GM21723 (cell line): ENCODE results near the gene TNN.
"Not testable (repeated sequence)": the region's sequence is repeated elsewhere in the genome, so short reads cannot be mapped to it uniquely, and the experiment has no call there.

ENCODE experiments used
- ATAC-seq: cut with Tn5 transposase; IDR thresholded peaks from one replicate; pipeline ENCODE4 v1.9.1; 2021; ENCODE audit warnings: mild to moderate bottlenecking, moderate library complexity; ENCODE audit not compliant: unreplicated experiment

TNN gene, protein sequence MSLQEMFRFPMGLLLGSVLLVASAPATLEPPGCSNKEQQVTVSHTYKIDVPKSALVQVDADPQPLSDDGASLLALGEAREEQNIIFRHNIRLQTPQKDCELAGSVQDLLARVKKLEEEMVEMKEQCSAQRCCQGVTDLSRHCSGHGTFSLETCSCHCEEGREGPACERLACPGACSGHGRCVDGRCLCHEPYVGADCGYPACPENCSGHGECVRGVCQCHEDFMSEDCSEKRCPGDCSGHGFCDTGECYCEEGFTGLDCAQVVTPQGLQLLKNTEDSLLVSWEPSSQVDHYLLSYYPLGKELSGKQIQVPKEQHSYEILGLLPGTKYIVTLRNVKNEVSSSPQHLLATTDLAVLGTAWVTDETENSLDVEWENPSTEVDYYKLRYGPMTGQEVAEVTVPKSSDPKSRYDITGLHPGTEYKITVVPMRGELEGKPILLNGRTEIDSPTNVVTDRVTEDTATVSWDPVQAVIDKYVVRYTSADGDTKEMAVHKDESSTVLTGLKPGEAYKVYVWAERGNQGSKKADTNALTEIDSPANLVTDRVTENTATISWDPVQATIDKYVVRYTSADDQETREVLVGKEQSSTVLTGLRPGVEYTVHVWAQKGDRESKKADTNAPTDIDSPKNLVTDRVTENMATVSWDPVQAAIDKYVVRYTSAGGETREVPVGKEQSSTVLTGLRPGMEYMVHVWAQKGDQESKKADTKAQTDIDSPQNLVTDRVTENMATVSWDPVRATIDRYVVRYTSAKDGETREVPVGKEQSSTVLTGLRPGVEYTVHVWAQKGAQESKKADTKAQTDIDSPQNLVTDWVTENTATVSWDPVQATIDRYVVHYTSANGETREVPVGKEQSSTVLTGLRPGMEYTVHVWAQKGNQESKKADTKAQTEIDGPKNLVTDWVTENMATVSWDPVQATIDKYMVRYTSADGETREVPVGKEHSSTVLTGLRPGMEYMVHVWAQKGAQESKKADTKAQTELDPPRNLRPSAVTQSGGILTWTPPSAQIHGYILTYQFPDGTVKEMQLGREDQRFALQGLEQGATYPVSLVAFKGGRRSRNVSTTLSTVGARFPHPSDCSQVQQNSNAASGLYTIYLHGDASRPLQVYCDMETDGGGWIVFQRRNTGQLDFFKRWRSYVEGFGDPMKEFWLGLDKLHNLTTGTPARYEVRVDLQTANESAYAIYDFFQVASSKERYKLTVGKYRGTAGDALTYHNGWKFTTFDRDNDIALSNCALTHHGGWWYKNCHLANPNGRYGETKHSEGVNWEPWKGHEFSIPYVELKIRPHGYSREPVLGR (N-terminal part only)

DNA sequence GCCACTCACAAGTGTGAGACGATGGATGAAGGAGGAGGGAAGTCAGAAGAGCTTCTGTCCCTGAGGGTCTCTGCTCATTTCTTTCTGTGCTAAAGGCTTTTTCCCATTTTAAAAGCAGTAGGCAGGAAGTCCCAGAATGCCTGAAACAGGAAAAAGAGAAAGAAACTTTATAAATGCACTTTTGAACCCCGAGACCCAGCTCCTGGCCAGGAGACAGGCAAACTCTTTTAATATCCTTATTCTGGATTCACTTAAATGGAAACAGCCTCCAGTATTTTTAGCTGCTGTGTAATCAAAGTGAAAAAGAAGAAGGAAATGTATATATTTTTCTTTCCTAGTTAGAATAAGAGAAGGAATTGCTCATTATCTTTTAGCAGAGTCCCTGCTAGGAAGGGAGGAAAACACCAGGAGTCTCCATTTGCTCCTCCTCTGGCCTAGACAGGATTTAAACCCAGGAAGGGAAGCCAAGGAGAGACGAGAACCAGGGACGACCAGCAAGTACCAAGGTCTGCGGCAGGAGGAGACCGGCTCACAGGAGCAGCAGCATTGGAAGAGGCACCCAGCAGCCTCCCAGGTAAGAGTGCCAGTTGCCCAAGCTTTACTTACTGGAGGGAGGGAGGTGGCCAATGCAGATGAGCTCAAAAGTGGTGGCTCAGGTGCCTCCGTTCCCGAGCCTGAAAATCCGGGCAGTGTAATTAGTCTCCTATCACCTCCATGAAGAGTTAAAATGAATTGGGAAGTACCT is at the start of gene TNN:
TSS of gene TNN (plus strand) at position 472 of the 745 bp plus-strand sequence. CDS start 9,586 bp downstream, outside the sequence.
- no peak for ATAC-seq

DNA sequence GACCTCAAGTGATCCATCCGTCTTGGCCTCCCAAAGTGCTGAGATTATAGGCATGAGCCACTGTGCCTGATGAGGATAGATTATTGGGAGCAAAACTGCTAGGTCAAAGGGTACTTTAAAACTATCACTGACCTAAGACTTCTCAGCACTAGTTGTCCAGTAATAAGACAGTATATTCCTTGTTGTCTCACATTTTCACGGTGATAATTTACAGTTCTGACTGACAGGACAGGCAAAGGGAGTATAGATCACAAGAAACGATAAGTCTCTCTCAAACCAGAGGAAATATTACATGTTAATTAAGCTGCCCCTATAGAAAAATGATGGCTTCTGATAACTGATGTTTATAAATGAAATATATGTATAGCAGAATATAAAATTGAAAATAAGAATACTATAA is 48.1 kb upstream of the TNN start:
- ATAC-seq, result no peak

DNA sequence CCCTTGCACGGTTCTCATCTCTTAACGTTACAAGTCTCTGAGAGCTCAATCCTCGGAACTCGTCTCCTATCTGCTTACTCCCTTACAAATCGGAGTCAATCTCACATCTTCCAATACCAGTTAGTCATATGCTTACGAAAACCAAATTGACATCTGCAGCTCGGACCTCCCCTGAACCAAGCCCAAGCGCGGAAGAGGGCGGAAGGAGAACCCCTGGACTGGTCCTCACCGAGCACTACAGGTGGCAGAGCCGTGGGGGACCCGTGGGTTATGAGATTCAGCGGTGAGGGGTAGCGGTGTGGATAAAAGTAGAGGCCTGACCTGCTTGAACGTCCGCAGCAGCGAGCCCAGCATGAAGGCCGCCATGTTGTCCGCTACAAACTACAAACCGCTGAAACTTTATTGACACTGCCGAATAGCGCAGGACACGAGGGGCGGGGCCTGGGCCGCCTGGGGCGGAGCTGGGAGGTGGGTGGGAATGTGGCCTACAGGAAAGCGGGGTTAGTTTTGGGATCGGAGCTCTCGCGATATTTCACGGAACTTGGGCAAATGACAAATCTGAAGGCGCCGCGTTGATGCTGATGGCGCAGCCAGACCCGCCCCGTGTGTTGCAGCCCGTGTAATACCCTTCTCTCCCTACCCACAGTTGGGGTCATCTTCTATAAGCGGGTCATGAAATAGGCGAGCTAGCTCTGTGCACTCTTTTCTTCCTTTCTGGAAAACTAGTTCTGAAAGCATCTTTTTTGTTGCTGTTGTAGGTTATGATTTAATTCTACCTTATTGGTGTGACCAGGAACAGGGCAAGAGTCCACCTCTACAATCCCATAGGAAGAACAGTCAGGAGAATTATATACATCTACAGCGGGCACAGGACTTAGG is 44.4 kb upstream of the TNN start, which contains the start of gene MRPS14:
TSS of gene MRPS14 (minus strand) at position 383 of the 879 bp plus-strand sequence. CDS start at position 366, 17 bp downstream.
- peak; percentile 93 for ATAC-seq

DNA sequence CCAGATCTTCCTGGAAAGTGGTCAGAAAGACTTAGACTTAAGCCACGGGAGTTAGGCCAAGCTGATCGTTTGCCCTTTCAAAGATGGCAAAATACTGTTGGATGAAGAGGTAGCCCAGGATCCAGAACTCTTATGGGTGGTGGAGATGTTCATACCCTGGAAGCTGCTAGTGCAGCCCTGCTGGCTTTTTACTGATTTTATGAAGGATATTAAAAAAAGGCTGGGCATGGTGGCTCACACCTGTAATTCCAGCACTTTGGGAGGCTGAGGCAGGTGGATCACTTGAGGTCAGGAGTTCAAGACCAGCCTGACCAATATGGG is 43.8 kb upstream of the TNN start:
- ATAC-seq, result not testable (repeated sequence)

DNA sequence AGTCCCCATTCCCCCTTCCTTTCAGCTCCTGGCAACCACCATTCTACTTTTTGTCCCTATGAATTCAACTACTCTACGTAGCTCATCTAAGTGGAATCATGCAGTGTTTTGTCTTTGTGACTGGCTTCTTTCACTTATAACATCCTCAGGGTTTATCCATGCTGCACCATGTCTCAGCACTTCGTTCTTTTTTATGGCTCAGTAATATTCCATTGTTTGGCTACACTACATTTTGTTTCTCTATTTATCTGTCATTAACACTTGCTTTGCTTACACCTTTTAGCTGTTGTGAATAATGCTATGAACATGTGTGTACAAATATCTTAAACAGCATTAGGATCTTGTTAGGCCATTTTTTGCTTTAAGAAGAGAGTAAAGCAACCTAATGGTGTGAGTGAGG is 42.9 kb upstream of the TNN start:
- no peak for ATAC-seq

DNA sequence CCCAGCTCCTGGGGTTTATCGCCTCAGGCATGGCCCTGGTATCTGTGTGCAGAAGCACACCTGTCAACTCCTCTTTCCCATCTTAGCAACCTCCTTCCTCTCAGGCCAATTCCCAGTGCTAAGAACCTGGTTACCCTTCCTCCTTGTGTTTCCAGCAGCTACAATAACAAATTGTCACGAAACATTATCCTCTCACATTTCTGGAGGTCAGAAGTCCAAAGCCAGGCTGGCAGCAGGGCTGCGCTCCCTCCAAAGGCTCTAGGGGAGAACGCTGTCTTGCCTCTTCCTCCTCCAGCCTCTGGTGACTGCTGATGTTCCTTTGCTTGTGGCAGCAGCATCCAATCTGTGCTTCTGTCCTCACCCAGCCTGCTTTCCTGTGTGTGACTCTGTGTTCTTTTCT is 33.7 kb upstream of the TNN start:
- ATAC-seq, result no peak

DNA sequence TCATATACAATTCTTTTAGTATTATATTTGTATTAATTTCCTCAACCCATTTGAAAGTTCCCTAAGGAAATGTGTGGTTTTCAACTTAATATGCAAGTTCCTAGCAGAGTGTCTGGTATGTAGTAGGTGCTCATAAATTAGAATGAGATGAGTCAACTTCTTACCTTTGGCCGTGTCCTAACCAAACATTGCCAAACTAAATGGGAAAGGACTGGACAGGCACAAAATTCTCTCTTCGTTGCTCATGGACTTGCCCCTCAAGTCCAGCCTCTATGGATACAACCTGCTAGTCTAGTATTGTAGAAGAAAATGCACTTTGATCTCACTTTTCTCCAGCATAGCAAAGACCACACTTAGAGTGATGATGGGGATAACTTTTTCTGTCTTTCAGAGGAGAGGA is 32.9 kb upstream of the TNN start:
- no peak for ATAC-seq

DNA sequence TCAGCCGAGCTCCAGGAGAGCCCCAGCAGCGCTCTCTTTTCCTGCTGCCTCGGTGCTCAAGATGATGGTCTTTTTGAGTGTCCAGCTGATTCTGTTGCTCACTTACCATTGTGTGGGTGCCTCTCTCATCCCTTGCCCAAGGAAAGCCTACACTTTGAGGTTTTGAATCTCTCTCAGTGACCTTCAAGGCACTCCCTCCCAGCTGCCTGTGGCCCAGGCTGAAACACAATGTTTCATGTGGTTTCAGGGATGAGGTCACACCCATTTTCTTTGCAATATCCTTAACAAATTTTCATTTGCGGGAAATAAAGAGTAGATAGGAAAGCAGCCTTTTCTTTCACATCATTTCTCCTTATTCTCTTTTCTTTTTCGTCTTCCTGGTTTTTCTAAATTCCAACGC is 31.8 kb upstream of the TNN start:
- ATAC-seq, result no peak

DNA sequence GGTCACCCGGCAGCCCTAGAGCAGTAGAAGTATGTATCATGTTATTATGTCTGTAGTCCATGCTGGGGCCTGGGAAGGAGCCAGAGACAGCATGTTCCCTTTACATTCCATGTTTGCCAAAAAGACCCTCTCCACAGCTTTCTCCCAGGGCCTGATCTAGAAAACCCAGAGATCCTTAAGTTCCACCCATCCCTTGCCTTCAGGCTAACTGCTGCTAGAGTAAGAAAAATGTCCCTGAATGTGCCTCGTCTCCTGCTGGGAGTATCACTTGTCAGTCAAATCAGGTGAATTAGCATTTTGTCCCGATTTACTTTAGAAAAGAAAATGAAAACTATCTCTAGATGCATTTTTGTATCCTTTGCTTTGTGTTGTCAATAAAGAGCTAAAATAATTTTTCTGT is 31.2 kb upstream of the TNN start:
- no peak for ATAC-seq

DNA sequence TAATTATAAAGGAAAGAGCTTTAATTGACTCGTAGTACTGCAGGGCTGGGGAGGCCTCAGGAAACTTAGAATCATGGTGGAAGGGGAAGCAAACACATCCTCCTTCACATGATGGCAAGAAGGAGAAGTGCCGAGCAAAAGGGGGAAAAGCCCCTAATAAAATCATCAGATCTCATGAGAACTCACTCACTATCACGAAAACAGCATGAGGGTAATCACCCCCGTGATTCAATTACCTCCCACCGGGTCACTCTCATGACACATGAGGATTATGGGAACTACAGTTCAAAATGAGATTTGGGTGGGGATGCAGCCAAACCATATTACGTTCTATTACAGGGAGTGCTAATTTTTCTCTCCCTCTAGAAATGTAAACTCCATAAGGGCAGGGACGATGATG is 30.2 kb upstream of the TNN start:
- ATAC-seq, result no peak

DNA sequence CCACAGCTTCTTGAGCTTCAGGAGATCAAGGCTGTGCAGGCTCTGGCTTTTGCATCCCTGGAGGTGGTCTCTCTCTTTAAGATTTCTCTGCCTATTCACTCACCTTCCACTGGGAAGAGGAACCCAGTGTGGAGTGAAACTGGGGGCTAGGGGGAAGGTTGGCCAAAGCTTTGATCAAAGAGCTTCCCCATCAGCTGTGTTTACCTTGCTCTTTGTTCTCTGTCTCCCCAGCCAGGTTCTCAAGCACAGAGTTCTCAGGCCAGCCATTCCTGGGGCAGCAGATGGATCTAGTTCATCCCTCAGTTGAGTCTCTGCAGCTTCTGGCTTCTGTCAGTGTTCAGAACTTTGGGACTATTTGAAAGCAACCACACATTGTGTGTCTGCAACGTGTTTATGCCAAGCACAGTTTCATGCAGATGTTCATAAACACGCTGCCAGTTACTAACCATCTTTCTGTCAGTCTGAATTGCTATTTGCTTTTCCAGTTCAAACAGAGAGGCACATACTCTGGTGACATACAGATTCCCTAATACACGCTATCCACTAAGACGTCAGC is 27.2 kb upstream of the TNN start:
- no peak for ATAC-seq

DNA sequence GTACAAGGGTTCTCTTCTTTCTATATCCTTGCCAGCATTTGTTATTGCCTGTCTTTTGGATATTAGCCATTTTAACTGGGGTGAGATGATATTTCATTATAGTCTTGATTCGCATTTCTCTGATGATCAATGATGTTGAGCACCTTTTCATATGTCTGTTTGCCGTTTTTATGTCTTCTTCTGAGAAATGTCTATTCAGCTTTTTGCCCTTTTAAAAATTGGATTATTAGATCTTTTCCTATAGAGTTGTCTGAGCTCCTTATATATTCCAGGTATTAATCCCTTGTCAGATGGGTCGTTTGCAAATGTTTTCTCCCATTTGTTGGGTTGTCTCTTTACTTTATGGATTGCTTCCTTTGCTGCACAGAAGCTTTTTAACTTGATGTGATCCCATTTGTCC is 25.0 kb upstream of the TNN start:
- ATAC-seq, result no peak

DNA sequence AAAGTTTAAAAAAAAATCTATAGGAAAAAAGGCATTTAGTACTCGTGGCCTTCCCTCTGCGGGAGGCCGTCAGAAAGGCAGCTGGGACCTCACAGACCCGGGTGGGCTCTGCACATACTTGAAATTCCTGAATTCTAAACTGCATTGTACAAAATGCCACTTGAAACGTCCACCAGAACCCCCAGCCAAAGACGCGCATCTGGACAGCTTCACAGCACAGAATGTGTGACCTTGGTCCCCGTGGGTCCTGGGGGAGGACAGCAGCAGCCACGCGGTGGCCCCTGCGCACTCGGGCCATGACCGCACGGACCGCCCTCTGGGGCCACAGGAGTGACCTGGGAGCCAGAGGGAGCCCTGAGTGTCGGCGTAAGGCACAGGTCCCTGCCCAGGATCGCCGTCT is 23.8 kb upstream of the TNN start:
- ATAC-seq, result no peak

DNA sequence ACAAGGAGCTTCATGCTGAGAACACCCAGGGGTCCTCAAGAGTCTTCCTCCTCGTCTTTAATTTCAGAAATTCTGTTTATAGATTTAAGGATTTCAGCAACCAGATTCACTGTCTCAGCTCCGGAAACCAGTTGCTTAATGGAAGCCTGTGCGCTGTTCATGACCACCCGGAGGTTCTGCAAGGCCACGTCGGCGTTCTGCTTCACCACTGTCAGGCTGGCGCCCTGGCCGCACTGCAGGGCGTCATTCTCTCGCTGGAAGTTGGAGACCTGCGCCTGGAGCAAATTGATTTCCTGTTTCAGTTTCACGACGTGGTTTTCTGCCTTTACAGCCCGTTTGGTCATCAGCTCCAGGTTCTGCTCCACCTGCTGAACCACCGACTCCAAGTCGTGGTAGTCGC is 23.0 kb upstream of the TNN start:
- not testable (repeated sequence) for ATAC-seq

DNA sequence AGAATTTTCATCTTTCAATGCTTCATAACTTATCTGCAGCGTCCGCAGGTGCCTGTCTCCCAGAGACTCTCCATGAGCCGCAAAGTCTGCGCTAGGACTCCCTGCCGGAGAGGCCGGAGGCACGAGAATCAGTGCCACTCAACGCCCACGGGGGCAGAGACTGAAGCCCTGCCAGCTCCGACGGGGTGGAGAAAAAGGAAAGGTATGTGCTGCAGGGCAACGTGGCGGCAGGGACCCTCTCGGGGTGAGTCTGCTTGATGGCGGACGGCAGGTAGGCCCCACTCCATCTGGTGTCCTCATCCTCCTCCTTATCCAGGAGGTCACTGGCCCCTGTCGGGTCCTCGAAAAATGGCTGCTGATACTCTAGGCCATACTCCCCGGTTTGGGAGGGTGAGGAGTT is 22.5 kb upstream of the TNN start:
- no peak for ATAC-seq

DNA sequence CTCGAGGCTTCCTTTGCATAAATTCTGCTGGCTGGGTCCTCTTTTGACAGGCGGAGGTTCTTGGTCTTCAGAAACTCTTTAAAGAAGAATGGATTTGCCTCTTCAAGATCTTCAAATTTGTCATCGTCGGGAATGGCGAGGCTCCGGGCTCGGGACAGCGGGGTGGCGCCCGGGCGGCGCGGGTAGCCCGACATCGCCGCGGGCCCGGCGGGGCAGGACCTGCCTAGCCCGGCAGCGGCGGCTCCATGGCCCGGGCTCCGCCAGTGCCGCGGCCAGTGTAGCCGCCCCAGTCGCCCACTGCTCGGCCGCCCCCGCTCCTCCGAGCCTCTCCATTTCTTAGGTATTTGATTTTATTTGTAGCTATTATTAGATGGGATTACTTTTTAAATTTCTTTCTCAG is 22.1 kb upstream of the TNN start:
- ATAC-seq, result no peak

DNA sequence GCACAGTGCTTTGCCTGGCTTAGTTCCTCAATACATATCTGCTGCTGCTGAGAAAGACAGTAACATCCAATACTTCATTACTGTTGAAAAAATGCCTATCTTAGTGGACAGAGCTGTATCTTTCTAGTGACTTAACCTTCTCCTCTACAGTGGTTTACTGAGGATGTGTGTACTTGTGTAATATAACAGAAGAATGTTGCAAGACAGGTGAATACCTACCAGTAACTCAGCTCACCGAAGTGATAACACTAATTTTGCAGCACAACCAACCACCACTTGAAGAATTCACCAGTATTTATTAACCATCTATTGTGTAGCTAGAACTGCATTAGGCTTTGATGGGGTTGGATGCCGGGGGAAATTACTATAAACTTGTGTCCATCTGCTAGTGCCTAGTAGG is 16.6 kb upstream of the TNN start:
- ATAC-seq, result no peak

DNA sequence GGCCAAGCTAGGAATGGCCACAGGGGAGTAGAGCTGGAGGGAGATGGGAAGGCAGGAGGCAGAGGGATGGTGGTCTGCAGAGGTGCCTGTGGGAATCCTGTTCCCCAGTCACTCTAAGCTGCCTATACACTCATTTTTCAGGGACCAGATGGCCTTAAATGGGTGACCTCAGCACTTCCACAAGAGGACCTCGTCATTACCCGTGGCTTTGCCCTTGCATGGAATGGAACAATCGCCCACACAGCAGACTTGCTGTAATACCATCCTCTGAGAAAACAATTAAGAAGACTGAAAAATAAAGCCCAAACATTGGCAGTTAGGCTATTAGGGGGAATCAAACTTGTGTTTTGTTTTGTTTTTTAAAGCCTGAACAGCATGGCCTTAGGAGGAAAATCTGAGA is 12.9 kb upstream of the TNN start:
- no peak for ATAC-seq

DNA sequence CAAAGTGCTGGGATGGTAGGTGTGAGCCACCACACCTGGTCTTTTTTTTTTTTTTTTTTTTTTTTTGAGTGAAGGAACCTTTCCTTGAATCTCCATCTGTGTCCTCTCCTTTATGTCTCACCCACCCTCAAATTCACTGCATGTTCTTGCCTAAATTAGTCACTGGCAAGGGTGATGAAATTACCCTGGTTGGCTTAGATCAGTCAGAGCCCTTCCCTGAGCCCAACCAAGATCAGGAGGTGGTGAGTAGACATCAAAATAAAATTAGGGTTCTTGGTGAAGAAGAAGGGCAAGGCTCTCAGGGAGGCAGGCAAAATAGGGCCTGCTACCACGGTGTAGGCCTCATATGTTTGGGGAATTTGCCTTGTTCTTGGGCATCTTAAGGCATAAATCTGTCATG is 5.3 kb upstream of the TNN start:
- ATAC-seq, result no peak
